ENCODE data around the gene CLK1.

DNA sequence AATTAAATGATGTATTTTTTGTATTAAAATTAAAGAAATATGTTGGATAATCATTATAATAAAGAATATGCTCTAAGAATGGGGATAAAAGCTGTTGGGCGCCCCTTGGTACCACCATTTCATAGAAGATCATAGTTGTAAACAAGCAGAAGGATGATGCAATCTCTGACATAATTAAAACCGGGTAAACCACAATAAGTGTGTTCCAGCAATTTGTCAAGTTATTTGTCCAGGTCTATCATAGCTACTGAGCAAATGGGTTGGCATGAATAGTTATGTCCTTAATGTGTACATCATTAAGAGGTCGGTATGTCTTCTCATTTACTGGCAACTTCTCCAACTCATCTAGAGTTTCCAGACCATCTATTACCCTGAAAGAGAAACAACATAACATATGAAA is 6.7 kb upstream of the CLK1 start:
- TF ChIP-seq EZH2phosphoT487 (conservative IDR thresholded peaks at IDR 0.05; ENCODE audit: low read length), result no peak
- TF ChIP-seq, protein P1, sequence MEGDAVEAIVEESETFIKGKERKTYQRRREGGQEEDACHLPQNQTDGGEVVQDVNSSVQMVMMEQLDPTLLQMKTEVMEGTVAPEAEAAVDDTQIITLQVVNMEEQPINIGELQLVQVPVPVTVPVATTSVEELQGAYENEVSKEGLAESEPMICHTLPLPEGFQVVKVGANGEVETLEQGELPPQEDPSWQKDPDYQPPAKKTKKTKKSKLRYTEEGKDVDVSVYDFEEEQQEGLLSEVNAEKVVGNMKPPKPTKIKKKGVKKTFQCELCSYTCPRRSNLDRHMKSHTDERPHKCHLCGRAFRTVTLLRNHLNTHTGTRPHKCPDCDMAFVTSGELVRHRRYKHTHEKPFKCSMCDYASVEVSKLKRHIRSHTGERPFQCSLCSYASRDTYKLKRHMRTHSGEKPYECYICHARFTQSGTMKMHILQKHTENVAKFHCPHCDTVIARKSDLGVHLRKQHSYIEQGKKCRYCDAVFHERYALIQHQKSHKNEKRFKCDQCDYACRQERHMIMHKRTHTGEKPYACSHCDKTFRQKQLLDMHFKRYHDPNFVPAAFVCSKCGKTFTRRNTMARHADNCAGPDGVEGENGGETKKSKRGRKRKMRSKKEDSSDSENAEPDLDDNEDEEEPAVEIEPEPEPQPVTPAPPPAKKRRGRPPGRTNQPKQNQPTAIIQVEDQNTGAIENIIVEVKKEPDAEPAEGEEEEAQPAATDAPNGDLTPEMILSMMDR (IDR thresholded peaks at IDR 0.05; ENCODE audit: insufficient read depth, low read length, poor library complexity, severe bottlenecking), result no peak
